Activated gamma-delta T cell (primary cell): ENCODE results near the gene ATMIN.

Experiments used
- DNase-seq: peaks from one replicate; lab custom pipeline; 2025; lab: John Stamatoyannopoulos, UW

ATMIN gene

GRCh38 chr16:81006211-81006812 lies 29.3 kb upstream of the ATMIN start:
- peak; percentile 73 for DNase-seq

DNA sequence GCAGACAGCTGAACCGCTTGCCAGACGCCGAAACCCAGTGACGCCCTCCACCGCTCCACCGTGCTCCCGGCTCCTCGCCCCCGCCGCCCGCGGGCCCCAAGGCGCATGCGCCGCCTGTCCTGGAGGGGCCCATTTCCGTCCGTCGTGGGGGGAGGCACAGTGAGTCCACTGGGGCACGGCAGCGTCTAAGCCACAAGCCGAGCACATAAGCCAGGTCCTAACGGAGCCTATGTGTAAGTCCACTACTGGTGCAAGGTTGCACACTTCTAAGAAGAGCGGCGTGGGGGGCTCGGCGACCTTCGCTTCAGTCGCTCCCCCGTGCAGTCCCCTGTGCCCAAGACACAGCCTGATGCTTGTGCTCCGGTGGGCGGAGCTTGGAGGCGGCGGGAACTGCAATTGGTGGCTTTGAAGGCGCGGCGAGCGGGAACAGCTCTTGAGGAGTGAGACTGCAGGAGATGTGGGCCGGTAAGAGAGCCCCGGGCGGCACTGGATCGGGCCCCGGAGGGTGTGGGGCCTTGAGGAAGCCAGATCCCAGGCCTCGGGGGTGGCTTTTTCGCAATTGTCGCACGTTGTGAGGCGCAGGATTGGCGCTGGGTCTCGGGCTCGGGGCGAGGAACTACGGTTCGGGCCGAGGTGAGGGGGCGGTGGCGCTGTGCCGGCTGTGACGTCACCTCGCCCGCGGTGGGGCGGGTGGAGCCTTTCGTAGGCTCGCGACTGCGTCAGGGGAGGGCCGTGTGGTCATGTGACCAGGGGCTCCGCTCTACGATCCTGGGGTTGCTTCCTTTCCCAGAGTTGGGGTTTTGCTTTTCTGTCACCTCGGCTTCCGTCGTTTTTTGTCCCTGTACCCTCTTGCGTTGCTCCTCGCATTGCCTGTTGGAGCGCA lies 28.6 kb upstream of the ATMIN start, which contains the start of the genes CENPN and CMC2:
Gene CENPN, plus strand, starts transcription at position 402 of the 883 bp plus-strand sequence. CDS start 4,726 bp downstream, outside the sequence.
Gene CMC2, minus strand, starts transcription at position 73 of the 883 bp plus-strand sequence. CDS start 9,491 bp downstream, outside the sequence.
- peak; percentile 95 for DNase-seq

DNA sequence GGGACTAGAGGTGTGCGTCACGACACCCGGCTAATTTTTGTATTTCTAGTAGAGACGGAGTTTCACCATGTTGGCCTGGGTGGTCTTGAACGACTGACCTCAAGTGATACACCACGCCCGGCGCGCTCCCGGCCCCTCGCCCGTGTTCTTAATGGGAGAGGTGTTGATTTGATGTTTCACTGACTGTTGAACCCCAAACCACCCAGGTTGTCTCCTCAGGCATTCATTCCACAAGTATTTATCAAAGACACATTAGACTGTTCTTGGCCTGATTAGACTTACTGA lies 27.2 kb upstream of the ATMIN start:
- no peak for DNase-seq

GRCh38 chr16:81012974-81013373 lies 22.7 kb upstream of the ATMIN start:
- DNase-seq, result no peak

DNA sequence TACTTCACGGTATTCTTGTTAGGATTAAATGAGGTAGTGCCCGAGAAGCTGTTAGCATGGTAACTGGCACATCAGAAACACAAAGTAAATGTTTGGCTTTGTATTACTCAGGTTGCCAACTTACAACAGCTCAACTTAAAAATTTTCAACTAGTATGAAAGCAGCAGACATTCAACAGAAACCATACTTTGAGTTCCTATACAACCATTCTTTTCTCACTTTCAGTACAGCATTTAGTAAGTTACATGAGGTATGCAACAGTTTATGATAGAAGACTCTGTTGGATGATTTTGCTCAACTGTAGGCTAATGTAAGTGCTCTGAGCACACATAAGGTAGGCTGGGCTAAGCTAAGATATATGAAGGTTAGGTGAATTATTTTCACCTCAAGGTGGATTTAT lies 21.0 kb upstream of the ATMIN start:
- no peak for DNase-seq

- DNase-seq, result no peak
Measured at GRCh38 chr16:81018496-81018895, 17.1 kb upstream of the ATMIN start.

DNA sequence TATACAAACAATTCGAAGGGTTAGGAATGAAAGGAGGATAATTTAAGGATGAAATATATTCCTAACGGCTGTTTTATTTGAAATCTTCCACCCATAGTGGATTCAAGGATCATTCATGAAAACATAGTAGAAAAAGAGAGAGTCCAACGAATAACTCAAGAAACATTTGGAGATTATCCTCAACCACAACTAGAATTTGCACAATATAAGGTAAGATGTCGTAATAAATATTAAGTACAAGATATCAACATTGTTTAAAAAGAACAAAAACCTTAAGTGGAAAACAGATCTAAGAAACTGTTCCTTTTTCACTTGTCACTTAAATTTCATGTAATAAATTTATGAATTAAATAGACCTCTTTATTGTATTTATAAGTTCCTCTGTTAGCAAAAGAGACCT lies 9.2 kb upstream of the ATMIN start:
- no peak for DNase-seq

- no peak for DNase-seq
Measured at GRCh38 chr16:81029930-81030604, 5.6 kb upstream of the ATMIN start.

DNA sequence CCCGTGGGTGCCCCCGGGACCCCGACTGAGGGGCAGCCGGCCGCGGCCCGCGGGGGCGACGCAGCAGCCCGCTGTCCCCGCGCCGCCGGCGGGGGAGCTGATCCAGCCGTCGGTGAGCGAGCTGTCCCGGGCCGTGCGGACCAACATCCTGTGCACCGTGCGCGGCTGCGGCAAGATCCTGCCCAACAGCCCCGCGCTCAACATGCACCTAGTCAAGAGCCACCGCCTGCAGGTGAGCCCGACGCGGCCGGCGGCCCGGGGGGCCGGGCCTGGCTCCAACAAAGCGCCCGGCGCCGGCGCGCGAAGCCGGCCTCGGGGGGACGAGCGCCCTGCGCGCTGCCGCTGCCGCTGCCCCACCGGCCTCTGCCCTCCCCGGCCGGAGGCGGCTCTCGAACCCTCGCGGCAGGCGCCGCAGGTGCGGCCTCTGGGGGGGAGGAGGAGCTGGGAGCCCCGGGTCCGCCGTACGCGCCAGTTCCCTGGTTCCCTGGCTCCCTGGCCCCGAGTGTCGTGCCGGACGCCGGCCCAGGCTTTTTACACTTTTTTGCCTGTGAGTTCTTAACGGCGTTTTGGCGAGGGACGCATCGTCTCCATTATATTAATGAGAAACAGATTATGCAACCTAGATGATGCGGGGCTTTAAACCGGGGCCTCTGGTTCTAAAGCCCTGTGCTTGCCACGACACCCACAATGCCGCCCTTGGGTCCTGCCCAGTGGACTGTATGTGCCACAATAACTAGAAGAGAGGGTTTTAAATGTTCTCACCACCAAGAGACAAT lies 521 bp downstream of the ATMIN start:
- DNase-seq, result peak; percentile 45

GRCh38 chr16:81036751-81037350 lies 1.2 kb downstream of the ATMIN start:
- DNase-seq, result no peak

GRCh38 chr16:81040131-81040530 lies 4.5 kb downstream of the ATMIN start:
- no peak for DNase-seq

DNA sequence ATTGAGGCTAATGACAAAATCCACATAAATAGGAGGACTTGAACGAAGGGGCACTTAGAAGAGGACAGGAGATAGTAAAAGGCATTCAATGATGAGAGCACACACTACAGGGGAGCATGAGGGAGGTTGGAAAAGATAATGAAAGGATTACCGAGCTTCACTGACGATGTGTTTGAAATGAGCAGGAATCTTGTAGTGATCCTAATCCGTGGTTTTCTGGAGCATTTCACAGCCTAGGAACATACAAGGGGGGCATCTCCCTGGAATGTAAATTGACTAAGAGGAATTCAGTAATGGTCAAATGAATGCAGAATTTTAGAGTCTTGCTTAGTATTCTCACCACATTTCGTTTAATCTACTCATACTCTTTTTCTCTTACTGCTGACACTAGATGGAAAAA lies 5.2 kb downstream of the ATMIN start:
- no peak for DNase-seq

GRCh38 chr16:81041696-81042095 lies 6.1 kb downstream of the ATMIN start:
- DNase-seq, result no peak

DNA sequence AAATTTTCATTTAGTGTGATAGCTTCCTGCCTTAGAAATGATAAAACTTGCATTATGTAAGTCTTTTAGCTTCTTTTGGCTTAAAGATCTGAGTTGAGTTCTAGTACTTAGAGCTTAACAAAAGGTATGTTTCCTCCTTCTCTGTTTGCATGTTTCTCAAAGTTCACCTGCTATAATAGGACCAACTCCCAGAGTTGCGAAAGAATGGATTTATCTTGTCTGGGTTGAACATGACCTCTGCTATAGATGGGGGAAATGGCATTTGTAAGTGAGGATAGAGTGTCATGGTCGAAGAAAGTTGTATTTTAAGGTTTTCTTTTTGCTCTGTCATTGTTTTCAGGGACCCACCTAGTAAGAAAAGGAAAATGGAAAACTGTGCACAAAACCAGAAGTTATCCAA lies 7.2 kb downstream of the ATMIN start:
- no peak for DNase-seq

- DNase-seq, result no peak
Measured at GRCh38 chr16:81053761-81054160, 18.1 kb downstream of the ATMIN start.

DNA sequence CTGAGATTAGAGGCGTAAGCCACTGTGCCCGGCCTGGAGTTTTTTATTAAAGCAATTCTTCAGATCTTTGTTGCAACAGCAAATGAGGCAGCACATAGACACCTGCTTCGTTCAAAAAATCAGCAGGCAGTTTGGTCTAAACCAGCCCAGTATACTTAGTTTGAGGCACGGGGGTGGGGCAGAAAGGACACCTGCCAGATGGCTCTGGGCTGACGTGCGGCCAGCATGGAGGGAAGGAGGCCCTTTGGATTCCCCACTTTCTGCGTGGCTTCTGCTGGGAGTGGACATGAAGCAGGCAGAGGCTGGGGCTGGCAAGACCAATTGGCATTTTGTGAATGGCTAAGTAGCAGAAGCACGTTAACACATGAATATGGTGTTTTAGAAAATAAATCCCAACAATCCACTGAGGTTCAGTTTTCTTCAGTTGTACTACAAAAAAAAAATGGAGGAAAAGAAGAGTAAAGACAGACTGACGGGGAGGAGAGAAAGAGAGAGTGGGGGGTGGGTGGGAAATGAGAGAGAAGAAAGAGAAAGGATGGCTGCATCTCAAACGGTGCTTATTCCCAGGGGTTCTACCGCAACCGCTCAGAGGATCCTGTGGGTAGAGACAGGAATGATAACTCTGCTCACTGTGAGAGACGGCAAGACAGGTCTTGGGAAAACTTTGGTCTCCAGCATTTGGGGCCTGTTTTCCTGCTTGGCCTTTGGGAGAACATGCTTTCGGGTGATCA lies 25.1 kb downstream of the ATMIN start:
- DNase-seq, result no peak

DNA sequence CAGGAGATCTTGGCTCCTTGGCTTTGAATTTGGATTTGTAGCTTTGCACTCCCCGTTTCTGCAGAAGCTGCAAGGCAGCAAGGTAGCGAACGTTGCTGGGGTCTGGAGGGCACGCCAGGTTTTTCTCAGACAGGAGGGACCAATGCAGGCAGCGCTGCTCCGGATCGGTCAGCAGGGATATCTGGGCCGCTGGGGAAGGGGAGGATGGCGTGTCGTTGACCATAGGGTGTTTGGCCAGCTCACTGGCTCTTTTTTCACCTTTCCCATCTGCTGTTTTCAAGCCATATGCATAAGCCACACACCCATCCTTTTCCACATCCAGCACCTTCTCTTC lies 25.6 kb downstream of the ATMIN start:
- DNase-seq, result no peak

DNA sequence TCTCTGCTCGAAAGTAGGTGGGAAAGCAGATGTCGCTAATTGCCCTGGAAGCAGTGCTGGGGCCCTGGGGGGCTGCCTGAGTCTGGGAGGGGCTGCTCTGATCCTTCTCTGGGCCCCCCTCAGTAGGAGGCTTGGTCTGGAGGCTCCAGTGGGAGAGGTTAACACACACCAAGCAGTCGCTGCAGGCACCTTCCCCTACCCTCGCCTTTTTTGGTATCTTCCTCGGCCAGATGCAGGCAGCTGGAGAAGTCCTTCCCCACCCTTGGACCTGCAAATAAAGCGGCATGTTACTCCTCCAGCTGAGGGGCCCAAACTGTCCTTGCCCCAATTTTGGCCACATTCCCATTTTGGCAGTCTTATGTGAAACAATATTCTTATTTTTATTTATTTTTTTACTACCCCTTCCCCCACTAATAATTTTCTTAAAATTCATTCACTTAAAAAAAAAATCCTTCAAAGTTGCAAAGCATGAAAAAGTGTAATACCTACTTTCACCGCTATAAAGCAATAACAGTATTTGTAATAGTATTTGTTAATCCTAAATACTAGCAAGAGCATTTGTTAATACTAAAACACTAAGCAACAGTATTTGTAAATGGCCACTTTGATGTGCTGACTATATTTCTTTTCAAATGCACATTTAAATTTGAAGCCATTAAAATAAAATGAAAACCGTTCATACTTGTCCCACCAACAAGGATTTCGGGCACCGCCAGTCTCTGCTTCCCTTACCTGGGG lies 26.4 kb downstream of the ATMIN start:
- DNase-seq, result no peak

DNA sequence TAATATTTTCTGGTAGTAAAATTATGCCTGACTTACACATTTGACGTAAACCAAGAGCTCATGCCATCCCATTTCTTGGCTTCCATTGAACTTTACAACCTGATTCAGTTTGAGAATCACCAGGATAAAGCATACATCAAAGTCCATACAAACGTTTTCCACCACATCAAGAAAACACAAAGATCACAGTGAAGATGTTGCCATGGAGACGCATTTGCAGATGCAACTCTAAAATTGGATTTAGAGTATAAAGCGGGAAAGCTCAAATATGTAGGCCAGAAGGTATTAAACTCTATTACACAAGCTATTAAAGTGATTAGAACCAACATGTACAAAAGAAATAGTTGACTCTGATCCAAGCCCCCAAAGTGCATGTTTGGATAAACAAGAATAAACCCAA lies 31.0 kb downstream of the ATMIN start:
- DNase-seq, result no peak

GRCh38 chr16:81067166-81067565 lies 31.5 kb downstream of the ATMIN start:
- no peak for DNase-seq
